IPS-20b (cell line): ENCODE measurements around the gene DIPK1B.

Experiments used
- H3K27ac ChIP-seq: one replicate; pipeline ENCODE4 v1.5.1; 2013; ENCODE audit warnings: low read length
- H3K27me3 ChIP-seq: 2 replicates; pipeline ENCODE4 v1.6.1; 2013; ENCODE audit warnings: mild to moderate bottlenecking, low read length, inconsistent platforms; ENCODE audit not compliant: insufficient read depth
- H3K36me3 ChIP-seq: 2 replicates; pipeline ENCODE4 v1.6.1; 2013; ENCODE audit warnings: low read depth, mild to moderate bottlenecking, inconsistent platforms, low read length, moderate library complexity; ENCODE audit not compliant: insufficient read depth
- H3K4me1 ChIP-seq: 2 replicates; pipeline ENCODE4 v1.6.1; 2013; ENCODE audit warnings: mild to moderate bottlenecking, control low read depth, inconsistent platforms, low read length, moderate library complexity; ENCODE audit not compliant: insufficient read depth
- H3K4me3 ChIP-seq: 2 replicates; pipeline ENCODE4 v1.5.1; 2013; ENCODE audit warnings: mild to moderate bottlenecking, low read length, inconsistent platforms
- H3K9ac ChIP-seq: 2 replicates; pipeline ENCODE4 v1.6.1; 2013; ENCODE audit warnings: low read depth, mild to moderate bottlenecking, inconsistent platforms, low read length, moderate library complexity
- H3K9me3 ChIP-seq: 2 replicates; pipeline ENCODE4 v1.6.1; 2013; ENCODE audit warnings: mild to moderate bottlenecking, low read depth, low read length, inconsistent platforms; ENCODE audit not compliant: insufficient read depth

Gene DIPK1B

GRCh38 chr9:136668983-136669790 is 43.2 kb upstream of the DIPK1B start:
- no peaks in the 10 kb centered on the region for H3K4me1 ChIP-seq
- no peaks in the 10 kb centered on the region for H3K36me3 ChIP-seq
- peaks cover 9% of the 10 kb centered on the region; the same call in 1 of the 2 replicates for H3K27me3 ChIP-seq

GRCh38 chr9:136669791-136670464 is 42.4 kb upstream of the DIPK1B start:
- H3K9ac ChIP-seq: no peak overlapping the region

More at GRCh38 chr9:136668983-136669790, 43.2 kb upstream of the DIPK1B start:
- Histone ChIP-seq H3K4me3 (no peak overlapping the region), H3K9ac (no peak overlapping the region), H3K9me3 (no peaks in the 10 kb centered on the region), H3K27ac (no peak overlapping the region)

GRCh38 chr9:136670576-136671253 is 41.7 kb upstream of the DIPK1B start:
- no peak overlapping the region for H3K9ac ChIP-seq
- no peaks in the 10 kb centered on the region for H3K36me3 ChIP-seq
- H3K27ac ChIP-seq: no peak overlapping the region
- no peaks in the 10 kb centered on the region for H3K4me1 ChIP-seq
- no peaks in the 10 kb centered on the region for H3K9me3 ChIP-seq
- no peak overlapping the region for H3K4me3 ChIP-seq
- peaks cover 9% of the 10 kb centered on the region; the same call in 1 of the 2 replicates for H3K27me3 ChIP-seq

More at GRCh38 chr9:136669791-136670464, 42.4 kb upstream of the DIPK1B start:
- no peaks in the 10 kb centered on the region for H3K4me1 ChIP-seq
- H3K9me3 ChIP-seq: no peaks in the 10 kb centered on the region
- H3K36me3 ChIP-seq: no peaks in the 10 kb centered on the region
- H3K4me3 ChIP-seq: no peak overlapping the region
- peaks cover 9% of the 10 kb centered on the region; the same call in 1 of the 2 replicates for H3K27me3 ChIP-seq
- no peak overlapping the region for H3K27ac ChIP-seq

- H3K36me3 ChIP-seq: no peaks in the 10 kb centered on the region
- H3K4me3 ChIP-seq: no peak overlapping the region
- no peak overlapping the region for H3K27ac ChIP-seq
- no peaks in the 10 kb centered on the region for H3K9me3 ChIP-seq
- H3K4me1 ChIP-seq: no peaks in the 10 kb centered on the region
- peaks cover 9% of the 10 kb centered on the region; the same call in 1 of the 2 replicates for H3K27me3 ChIP-seq
- no peak overlapping the region for H3K9ac ChIP-seq
Measured at GRCh38 chr9:136671254-136671614, 41.1 kb upstream of the DIPK1B start.

- no peak overlapping the region for H3K9ac ChIP-seq
- H3K9me3 ChIP-seq: no peaks in the 10 kb centered on the region
- H3K4me1 ChIP-seq: no peaks in the 10 kb centered on the region
- no peaks in the 10 kb centered on the region for H3K36me3 ChIP-seq
- H3K4me3 ChIP-seq: no peak overlapping the region
- H3K27ac ChIP-seq: no peak overlapping the region
- H3K27me3 ChIP-seq: peaks cover 3% of the 10 kb centered on the region; the same call in 1 of the 2 replicates
Measured at GRCh38 chr9:136671646-136672430, 40.5 kb upstream of the DIPK1B start.

GRCh38 chr9:136672431-136673087 is 39.8 kb upstream of the DIPK1B start:
- no peaks in the 10 kb centered on the region for H3K36me3 ChIP-seq
- H3K9ac ChIP-seq: no peak overlapping the region
- no peaks in the 10 kb centered on the region for H3K4me1 ChIP-seq
- no peaks in the 10 kb centered on the region for H3K9me3 ChIP-seq
- no peak overlapping the region for H3K27ac ChIP-seq
- no peak overlapping the region for H3K4me3 ChIP-seq
- H3K27me3 ChIP-seq: no peaks in the 10 kb centered on the region

GRCh38 chr9:136673088-136673974 is 39.0 kb upstream of the DIPK1B start:
- H3K9me3 ChIP-seq: no peaks in the 10 kb centered on the region
- no peak overlapping the region for H3K4me3 ChIP-seq
- H3K27me3 ChIP-seq: no peaks in the 10 kb centered on the region
- H3K27ac ChIP-seq: no peak overlapping the region
- no peak overlapping the region for H3K9ac ChIP-seq
- H3K36me3 ChIP-seq: no peaks in the 10 kb centered on the region
- H3K4me1 ChIP-seq: no peaks in the 10 kb centered on the region

GRCh38 chr9:136673975-136674785 is 38.2 kb upstream of the DIPK1B start:
- Histone ChIP-seq H3K27ac (no peak overlapping the region), H3K9ac (no peak overlapping the region), H3K4me3 (no peak overlapping the region), H3K27me3 (no peaks in the 10 kb centered on the region), H3K9me3 (no peaks in the 10 kb centered on the region), H3K4me1 (no peaks in the 10 kb centered on the region), H3K36me3 (no peaks in the 10 kb centered on the region)

GRCh38 chr9:136674786-136675349 is 37.5 kb upstream of the DIPK1B start:
- Histone ChIP-seq H3K36me3 (no peaks in the 10 kb centered on the region), H3K27me3 (no peaks in the 10 kb centered on the region), H3K9me3 (no peaks in the 10 kb centered on the region), H3K4me1 (no peaks in the 10 kb centered on the region), H3K27ac (no peak overlapping the region), H3K9ac (no peak overlapping the region), H3K4me3 (no peak overlapping the region)
